ES-I3 (cell line): ENCODE data around the gene CHRNA9.
"Not testable (repeated sequence)": the region's sequence is repeated elsewhere in the genome, so short reads cannot be mapped to it uniquely, and the experiment has no call there.

Experiments used
- H3K36me3 ChIP-seq: 2 replicates; pipeline ENCODE4 v1.6.1; 2013; ENCODE audit warnings: mild to moderate bottlenecking, low read length, control low read depth, moderate library complexity; ENCODE audit not compliant: insufficient read depth
- H3K4me1 ChIP-seq: 2 replicates; pipeline ENCODE4 v1.6.1; 2013; ENCODE audit warnings: mild to moderate bottlenecking, control low read depth, low read length; ENCODE audit not compliant: insufficient read depth
- H3K9ac ChIP-seq: 2 replicates; pipeline ENCODE4 v1.6.1; 2013; ENCODE audit warnings: low read depth, mild to moderate bottlenecking, low read length, moderate library complexity
- H3K9me3 ChIP-seq: 2 replicates; pipeline ENCODE4 v1.6.1; 2013; ENCODE audit warnings: mild to moderate bottlenecking, low read length, moderate library complexity; ENCODE audit not compliant: control insufficient read depth, insufficient read depth

Gene CHRNA9

GRCh38 chr4:40369437-40370274, 34.5 kb downstream of the CHRNA9 start:
- Histone ChIP-seq H3K4me1 (no peaks in the 10 kb centered on the region), H3K36me3 (no peaks in the 10 kb centered on the region), H3K9me3 (no peaks in the 10 kb centered on the region), H3K9ac (no peak overlapping the region)

GRCh38 chr4:40372651-40373050, 37.5 kb downstream of the CHRNA9 start:
- Histone ChIP-seq H3K4me1 (no peaks in the 10 kb centered on the region), H3K9ac (no peak overlapping the region), H3K9me3 (no peaks in the 10 kb centered on the region)

DNA sequence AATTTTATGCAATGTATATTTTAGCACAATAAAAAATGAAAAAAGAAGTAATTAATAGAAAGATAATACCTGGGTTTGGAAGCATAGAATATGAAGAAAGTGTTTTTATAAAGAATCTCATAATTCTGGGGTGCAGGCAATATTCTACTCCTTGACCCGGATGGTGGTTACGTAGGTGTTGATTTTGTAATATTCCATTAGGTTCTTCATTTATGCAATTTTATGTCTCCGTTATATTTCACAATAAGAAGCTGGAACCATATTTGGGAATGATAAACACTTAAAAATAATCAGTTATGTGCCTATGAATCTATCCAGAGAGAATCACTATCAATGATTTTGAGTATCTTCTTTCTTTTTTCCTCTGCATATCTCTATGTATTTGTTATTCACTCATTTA, 38.5 kb downstream of the CHRNA9 start:
- Histone ChIP-seq H3K9me3 (no peaks in the 10 kb centered on the region), H3K36me3 (no peaks in the 10 kb centered on the region), H3K4me1 (no peaks in the 10 kb centered on the region), H3K9ac (no peak overlapping the region)

More at GRCh38 chr4:40372651-40373050, 37.5 kb downstream of the CHRNA9 start:
- no peaks in the 10 kb centered on the region for H3K36me3 ChIP-seq

DNA sequence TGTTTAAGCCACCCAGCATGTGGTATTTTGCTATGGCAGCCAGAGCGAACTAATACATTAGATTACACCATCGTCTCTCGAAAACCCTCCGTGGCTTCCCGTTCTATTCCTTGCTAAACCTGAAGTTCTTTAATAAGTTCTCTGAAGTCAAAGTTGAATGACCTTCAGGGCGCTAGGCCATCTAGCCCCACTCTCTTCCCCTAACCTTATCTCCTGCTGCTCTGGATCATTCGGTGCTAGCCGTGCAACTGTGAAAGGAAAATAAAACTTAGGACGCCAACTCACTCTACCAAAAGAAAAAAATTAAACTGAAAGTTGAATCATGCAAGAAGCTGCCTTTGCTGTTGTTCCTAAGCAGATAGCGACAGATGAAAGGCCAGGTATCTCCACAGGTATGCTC, 40.0 kb downstream of the CHRNA9 start:
- Histone ChIP-seq H3K9me3 (no peaks in the 10 kb centered on the region), H3K4me1 (peaks cover 8% of the 10 kb centered on the region; the same call in 1 of the 2 replicates), H3K36me3 (no peaks in the 10 kb centered on the region), H3K9ac (no peak overlapping the region)

- Histone ChIP-seq H3K9ac (no peak overlapping the region), H3K9me3 (no peaks in the 10 kb centered on the region), H3K36me3 (no peaks in the 10 kb centered on the region), H3K4me1 (peaks cover 8% of the 10 kb centered on the region; the same call in 1 of the 2 replicates)
Observed at GRCh38 chr4:40375620-40376019, 40.5 kb downstream of the CHRNA9 start.

DNA sequence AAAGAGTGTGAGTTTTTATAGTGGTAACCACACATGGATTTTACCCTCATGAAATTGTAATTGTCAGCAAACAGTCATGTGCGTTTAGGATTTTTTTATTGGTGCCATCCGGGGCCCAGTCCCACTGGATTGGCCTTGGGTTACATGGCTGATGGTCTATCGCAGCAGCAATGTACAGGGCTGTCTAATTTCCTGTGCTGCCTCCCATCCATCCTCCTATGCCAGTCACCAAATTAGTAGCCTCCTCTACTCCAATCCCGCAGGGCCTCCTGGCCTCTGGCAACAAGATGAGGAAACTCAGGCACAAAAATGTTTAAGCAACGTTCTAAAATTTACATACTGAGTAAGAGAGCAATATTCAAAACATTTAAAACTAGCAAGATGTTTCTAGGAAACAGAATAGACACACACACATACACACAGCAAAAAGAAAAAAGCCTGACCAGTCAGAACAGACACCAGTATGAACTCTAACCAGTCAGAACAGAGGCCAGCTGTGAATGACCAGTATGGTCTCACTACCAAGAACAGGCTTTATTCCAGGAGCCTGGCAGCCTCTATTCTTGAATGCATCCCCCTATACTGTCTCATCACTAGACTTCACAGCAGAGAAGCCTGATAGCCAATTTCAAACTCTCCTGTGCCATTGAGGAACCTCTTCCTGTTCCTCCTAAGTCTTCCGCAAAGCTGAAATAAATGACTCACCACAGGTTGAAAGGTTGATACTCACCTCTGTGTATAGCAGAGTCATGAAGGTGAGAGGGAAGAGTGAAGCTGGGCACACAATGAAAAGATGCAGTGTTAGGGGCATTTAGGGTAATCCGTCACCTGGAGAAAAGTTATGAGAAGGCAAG, 42.6 kb downstream of the CHRNA9 start:
- H3K36me3 ChIP-seq: no peaks in the 10 kb centered on the region
- peaks cover 8% of the 10 kb centered on the region; the same call in 1 of the 2 replicates for H3K4me1 ChIP-seq
- no peak overlapping the region for H3K9ac ChIP-seq
- H3K9me3 ChIP-seq: no peaks in the 10 kb centered on the region

GRCh38 chr4:40378619-40379018, 43.5 kb downstream of the CHRNA9 start:
- Histone ChIP-seq H3K36me3 (no peaks in the 10 kb centered on the region), H3K9ac (no peak overlapping the region), H3K4me1 (peaks cover 8% of the 10 kb centered on the region; the same call in 1 of the 2 replicates), H3K9me3 (no peaks in the 10 kb centered on the region)

- Histone ChIP-seq H3K9ac (no peak overlapping the region), H3K4me1 (peaks cover 8% of the 10 kb centered on the region; the same call in 1 of the 2 replicates), H3K36me3 (no peaks in the 10 kb centered on the region), H3K9me3 (no peaks in the 10 kb centered on the region)
Observed at GRCh38 chr4:40379248-40379647, 44.1 kb downstream of the CHRNA9 start.

GRCh38 chr4:40380647-40381046, 45.5 kb downstream of the CHRNA9 start:
- Histone ChIP-seq H3K36me3 (no peaks in the 10 kb centered on the region), H3K4me1 (peaks cover 12% of the 10 kb centered on the region), H3K9ac (no peak overlapping the region), H3K9me3 (no peaks in the 10 kb centered on the region)

GRCh38 chr4:40388239-40388638, 53.1 kb downstream of the CHRNA9 start:
- H3K9ac ChIP-seq: no peak overlapping the region
- H3K4me1 ChIP-seq: peaks cover 7% of the 10 kb centered on the region
- H3K9me3 ChIP-seq: no peaks in the 10 kb centered on the region
- no peaks in the 10 kb centered on the region for H3K36me3 ChIP-seq

- Histone ChIP-seq H3K36me3 (no peaks in the 10 kb centered on the region), H3K9ac (no peak overlapping the region), H3K9me3 (no peaks in the 10 kb centered on the region), H3K4me1 (peaks cover 7% of the 10 kb centered on the region)
Observed at GRCh38 chr4:40389986-40390385, 54.9 kb downstream of the CHRNA9 start.

DNA sequence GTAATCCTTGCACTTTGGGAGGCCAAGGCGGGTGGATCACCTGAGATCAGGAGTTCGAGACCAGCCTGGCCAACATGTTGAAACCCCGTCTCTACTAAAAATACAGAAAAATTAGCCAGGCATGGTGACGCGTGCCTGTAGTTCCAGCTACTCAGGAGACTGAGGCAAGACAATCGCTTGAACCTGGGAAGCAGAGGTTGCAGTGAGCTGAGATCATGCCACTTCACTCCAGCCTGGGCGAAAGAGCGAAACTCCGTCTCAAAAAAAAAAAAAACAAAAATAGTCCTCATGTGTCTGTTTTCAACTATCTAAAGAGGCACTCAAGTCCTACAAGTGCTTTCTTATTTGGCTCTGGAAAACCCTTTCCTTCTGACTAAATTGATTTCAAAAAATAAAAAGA, 57.1 kb downstream of the CHRNA9 start:
- peaks cover 11% of the 10 kb centered on the region for H3K4me1 ChIP-seq
- H3K9me3 ChIP-seq, H3K9ac ChIP-seq, H3K36me3 ChIP-seq: not testable (repeated sequence)

GRCh38 chr4:40394236-40394635, 59.1 kb downstream of the CHRNA9 start:
- Histone ChIP-seq H3K9me3 (no peaks in the 10 kb centered on the region), H3K4me1 (peaks cover 11% of the 10 kb centered on the region), H3K36me3 (no peaks in the 10 kb centered on the region), H3K9ac (no peak overlapping the region)

- H3K36me3 ChIP-seq: no peaks in the 10 kb centered on the region
- no peaks in the 10 kb centered on the region for H3K9me3 ChIP-seq
- H3K9ac ChIP-seq: no peak overlapping the region
Observed at GRCh38 chr4:40395166-40395900, 60.2 kb downstream of the CHRNA9 start.

More at GRCh38 chr4:40395166-40395900, 60.2 kb downstream of the CHRNA9 start:
- peaks cover 11% of the 10 kb centered on the region for H3K4me1 ChIP-seq
